Cardiac fibroblast (primary cell): ENCODE measurements around the gene TCF23.

Experiments used
- DNase-seq, 2 donors: peaks; one replicate each; pipeline versions ENCODE4 v3.0.0 to v3.0.0-alpha.2; 2010; ENCODE audit warnings: low read depth in 2 of 2
- H3K4me3 ChIP-seq, 2 donors: replicated peaks in 1 of 2; 1 replicate in 1 of 2; 2 replicates in 1 of 2; pipeline ENCODE4 v1.5.1; 2011; ENCODE audit warnings: low read depth in 2 of 2, low read length in 2 of 2, mild to moderate bottlenecking in 2 of 2, moderate library complexity in 1 of 2
- CTCF ChIP-seq: IDR thresholded peaks from one replicate; pipeline ENCODE4 v1.5.1; 2011; ENCODE audit warnings: low read depth, mild to moderate bottlenecking, low read length, inconsistent platforms

The TCF23 gene

GRCh38 chr2:27136751-27137150, 12.1 kb upstream of the TCF23 start:
- no peak for DNase-seq
- TF ChIP-seq CTCF, result no peak
- no peak overlapping the region for H3K4me3 ChIP-seq

- TF ChIP-seq CTCF, result no peak
- DNase-seq, result no peak
- no peak overlapping the region for H3K4me3 ChIP-seq
These were observed 11.4 kb upstream of the TCF23 start for GRCh38 chr2:27137322-27137935.

GRCh38 chr2:27138111-27138510, 10.7 kb upstream of the TCF23 start:
- TF ChIP-seq CTCF, result no peak
- no peak overlapping the region for H3K4me3 ChIP-seq
- DNase-seq, result no peak

GRCh38 chr2:27139310-27139709, 9.5 kb upstream of the TCF23 start, which contains the start of gene PRR30:
Gene PRR30 (minus strand): TSS chr2:27139410. CDS start chr2:27138329, 1,081 bp downstream.
- no peak for DNase-seq
- H3K4me3 ChIP-seq, result no peak within 1 kb of the TSS
- TF ChIP-seq CTCF, result no peak

GRCh38 chr2:27143285-27143684, 5.5 kb upstream of the TCF23 start:
- H3K4me3 ChIP-seq, result no peak overlapping the region
- no peak for TF ChIP-seq CTCF
- DNase-seq, result no peak

- no peak for TF ChIP-seq CTCF
- no peak for DNase-seq
- H3K4me3 ChIP-seq, result no peak overlapping the region
These were observed 3.1 kb upstream of the TCF23 start for GRCh38 chr2:27145682-27146081.

GRCh38 chr2:27147935-27148334, 869 bp upstream of the TCF23 start:
- DNase-seq, result no peak
- H3K4me3 ChIP-seq, result no peak overlapping the region
- no peak for TF ChIP-seq CTCF
